ENCODE measurements around the gene LTBP1. TPM values are rescaled to one million over a fixed set of nuclear protein-coding genes. Genes with fewer than 3 reads are reported as not detected.

The LTBP1 gene
- total and polyA plus RNA-seq, 2 of the 13 experiments (the other 11 are each of a cell fraction or from before 2014, with no cell fraction given), result 0.12 to 0.22 TPM

DNA sequence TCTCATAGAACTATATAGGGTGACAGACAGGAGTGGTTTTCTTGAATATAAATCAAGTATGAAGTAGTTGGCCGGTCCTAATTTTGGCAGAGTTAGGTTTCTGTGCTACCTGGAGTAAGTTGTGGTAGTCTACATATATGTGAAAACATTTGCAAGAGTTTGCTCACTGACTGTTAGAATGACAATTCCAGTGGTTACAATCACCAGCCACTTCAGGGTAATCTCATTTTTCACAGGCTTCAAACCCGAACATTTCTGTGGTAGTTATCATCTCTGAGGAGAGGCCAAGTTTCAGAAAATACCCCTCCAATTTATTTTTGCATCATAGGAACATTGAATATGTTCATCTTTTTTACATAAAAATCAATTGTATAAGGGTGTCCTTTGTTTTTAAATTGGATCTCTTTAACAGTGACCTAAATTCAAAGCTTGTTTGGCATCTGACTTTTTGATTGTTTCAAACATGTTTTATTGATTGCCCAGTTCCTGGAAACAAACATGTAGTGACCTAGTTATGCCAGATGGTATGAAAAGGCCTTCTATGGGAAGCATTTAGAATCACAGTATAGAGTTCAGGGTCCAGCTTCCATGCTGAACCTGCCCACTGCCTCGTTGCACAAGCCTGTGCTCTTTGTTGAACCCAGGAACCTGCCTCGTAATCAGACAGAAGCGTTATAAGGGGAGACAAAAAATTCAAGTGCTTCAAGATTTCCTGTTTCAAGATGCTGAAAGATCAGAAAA, 250.6 kb downstream of the LTBP1 start (continued):
- TF ChIP-seq ZNF30 (CRISPR knock-in tag; IDR thresholded peaks at IDR 0.05), result no peak
- TF ChIP-seq TBL1XR1 (IDR thresholded peaks at IDR 0.05; ENCODE audit: borderline replicate concordance, low read length, partially characterized antibody), result peak; percentile 88
- peak; percentile 73 for TF ChIP-seq ELF3 (CRISPR knock-in tag; IDR thresholded peaks at IDR 0.05)
- peak; percentile 96; the same call in 1 of the 2 replicates for TF ChIP-seq ZBTB20 (CRISPR knock-in tag; IDR thresholded peaks at IDR 0.05; ENCODE audit: borderline replicate concordance, low read depth)
- no peak for TF ChIP-seq CBX2 (IDR thresholded peaks at IDR 0.05; ENCODE audit: low read depth, low read length)
- no peak for TF ChIP-seq CBX2 (CRISPR knock-in tag; IDR thresholded peaks at IDR 0.05; ENCODE audit: low read depth)
- no peak for TF ChIP-seq STAG1 (CRISPR knock-in tag; IDR thresholded peaks at IDR 0.05)
- TF ChIP-seq ZFP1 (CRISPR knock-in tag; IDR thresholded peaks at IDR 0.05), result peak; percentile 38; the same call in 1 of the 2 replicates
- TF ChIP-seq GMEB2 (CRISPR knock-in tag; IDR thresholded peaks at IDR 0.05; ENCODE audit: low read depth), result no peak
- no peak for TF ChIP-seq ZNF549 (CRISPR knock-in tag; IDR thresholded peaks at IDR 0.05)
- TF ChIP-seq TMF1 (CRISPR knock-in tag; IDR thresholded peaks at IDR 0.05; ENCODE audit: low read depth), result no peak
- TF ChIP-seq, protein P1, sequence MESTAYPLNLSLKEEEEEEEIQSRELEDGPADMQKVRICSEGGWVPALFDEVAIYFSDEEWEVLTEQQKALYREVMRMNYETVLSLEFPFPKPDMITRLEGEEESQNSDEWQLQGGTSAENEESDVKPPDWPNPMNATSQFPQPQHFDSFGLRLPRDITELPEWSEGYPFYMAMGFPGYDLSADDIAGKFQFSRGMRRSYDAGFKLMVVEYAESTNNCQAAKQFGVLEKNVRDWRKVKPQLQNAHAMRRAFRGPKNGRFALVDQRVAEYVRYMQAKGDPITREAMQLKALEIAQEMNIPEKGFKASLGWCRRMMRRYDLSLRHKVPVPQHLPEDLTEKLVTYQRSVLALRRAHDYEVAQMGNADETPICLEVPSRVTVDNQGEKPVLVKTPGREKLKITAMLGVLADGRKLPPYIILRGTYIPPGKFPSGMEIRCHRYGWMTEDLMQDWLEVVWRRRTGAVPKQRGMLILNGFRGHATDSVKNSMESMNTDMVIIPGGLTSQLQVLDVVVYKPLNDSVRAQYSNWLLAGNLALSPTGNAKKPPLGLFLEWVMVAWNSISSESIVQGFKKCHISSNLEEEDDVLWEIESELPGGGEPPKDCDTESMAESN (CRISPR knock-in tag; conservative IDR thresholded peaks at IDR 0.05), result 0 out of 2 replicates have a peak, but pooled peaks have one; percentile 26
- 0 out of 2 replicates have a peak, but pooled peaks have one; percentile 31 for TF ChIP-seq KDM1A (CRISPR knock-in tag; IDR thresholded peaks at IDR 0.05)
- TF ChIP-seq HOMEZ (CRISPR knock-in tag; IDR thresholded peaks at IDR 0.05; ENCODE audit: low read depth), result peak; percentile 74; the same call in 1 of the 2 replicates
- no peak for TF ChIP-seq ZBTB7A (CRISPR knock-in tag; IDR thresholded peaks at IDR 0.05)
- TF ChIP-seq KLF11 (CRISPR knock-in tag; IDR thresholded peaks at IDR 0.05), result no peak
- TF ChIP-seq AHDC1 (CRISPR knock-in tag; IDR thresholded peaks at IDR 0.05; ENCODE audit: borderline replicate concordance), result peak; percentile 90
- TF ChIP-seq SOX6 (IDR thresholded peaks at IDR 0.05), result no peak
- peak; percentile 92 for TF ChIP-seq SOX6 (CRISPR knock-in tag; IDR thresholded peaks at IDR 0.05)
- no peak for TF ChIP-seq FOXA1 (IDR thresholded peaks at IDR 0.05)
- peak; percentile 11; the same call in 1 of the 2 replicates for TF ChIP-seq FOXA1 (CRISPR knock-in tag; IDR thresholded peaks at IDR 0.05)

Data from HepG2 (cell line).